Measurements from ENCODE around the gene MARCHF7.
A peak's percentile ranks its signal among the peaks of the same experiment; 100 is the strongest.
"Not testable (repeated sequence)": the region's sequence is repeated elsewhere in the genome, so short reads cannot be mapped to it uniquely, and the experiment has no call there.

The MARCHF7 gene

GRCh38 chr2:159711562-159712142, 654 bp upstream of the MARCHF7 start:
- no peak for TF ChIP-seq CTCF (conservative IDR thresholded peaks at IDR 0.05; ENCODE audit: low read length)
- H3K4me3 ChIP-seq (ENCODE audit: low read length), result peak overlapping the region; percentile 95
- DNase-seq (ENCODE audit: low read depth), result no peak

GRCh38 chr2:159712929-159713420, 669 bp downstream of the MARCHF7 start:
- no peak for TF ChIP-seq CTCF (conservative IDR thresholded peaks at IDR 0.05; ENCODE audit: low read length)
- DNase-seq (ENCODE audit: low read depth), result peak; percentile 21
- H3K4me3 ChIP-seq (ENCODE audit: low read length), result peak overlapping the region; percentile 95

- peak; percentile 47 for DNase-seq (ENCODE audit: low read depth)
- H3K4me3 ChIP-seq (ENCODE audit: low read length), result peak overlapping the region; percentile 95
- peak; percentile 38 for TF ChIP-seq CTCF (conservative IDR thresholded peaks at IDR 0.05; ENCODE audit: low read length)
These were observed 1.4 kb downstream of the MARCHF7 start for GRCh38 chr2:159713631-159714246.

- H3K4me3 ChIP-seq (ENCODE audit: low read length), result peak overlapping the region; percentile 95
- DNase-seq (ENCODE audit: low read depth), result peak; percentile 24
- TF ChIP-seq CTCF (conservative IDR thresholded peaks at IDR 0.05; ENCODE audit: low read length), result no peak
These were observed 2.1 kb downstream of the MARCHF7 start for GRCh38 chr2:159714247-159714930.

- DNase-seq (ENCODE audit: low read depth), result no peak
- H3K4me3 ChIP-seq (ENCODE audit: low read length), result no peak overlapping the region
- TF ChIP-seq CTCF (conservative IDR thresholded peaks at IDR 0.05; ENCODE audit: low read length), result no peak
These were observed 3.1 kb downstream of the MARCHF7 start for GRCh38 chr2:159715451-159715850.

- H3K4me3 ChIP-seq (ENCODE audit: low read length); DNase-seq (ENCODE audit: low read depth): not testable (repeated sequence)
These were observed 4.1 kb downstream of the MARCHF7 start for GRCh38 chr2:159716409-159716808.

- no peak for DNase-seq (ENCODE audit: low read depth)
- H3K4me3 ChIP-seq (ENCODE audit: low read length), result no peak overlapping the region
- TF ChIP-seq CTCF (conservative IDR thresholded peaks at IDR 0.05; ENCODE audit: low read length), result no peak
These were observed 4.6 kb downstream of the MARCHF7 start for GRCh38 chr2:159716857-159717256.
